HG03575 (cell line): ENCODE data around the gene GNG7.

ENCODE experiments used
- ATAC-seq: cut with Tn5 transposase; IDR thresholded peaks from one replicate; pipeline ENCODE4 v1.9.1; 2021; ENCODE audit not compliant: unreplicated experiment, insufficient number of reproducible peaks, low FRiP score; ENCODE audit errors: extremely low read depth

Gene GNG7

GRCh38 chr19:2728783-2729387, 26.4 kb upstream of the GNG7 start:
- ATAC-seq, result no peak

- no peak for ATAC-seq
Observed at GRCh38 chr19:2727640-2727944, 25.1 kb upstream of the GNG7 start.

- no peak for ATAC-seq
Observed at GRCh38 chr19:2726904-2727639, 24.6 kb upstream of the GNG7 start.

GRCh38 chr19:2726160-2726855, 23.8 kb upstream of the GNG7 start:
- ATAC-seq, result no peak

- ATAC-seq, result no peak
Observed at GRCh38 chr19:2724148-2724557, 21.7 kb upstream of the GNG7 start.

GRCh38 chr19:2723747-2724146, 21.3 kb upstream of the GNG7 start:
- ATAC-seq, result no peak

GRCh38 chr19:2723345-2723715, 20.8 kb upstream of the GNG7 start:
- ATAC-seq, result no peak

GRCh38 chr19:2722541-2723344, 20.2 kb upstream of the GNG7 start:
- no peak for ATAC-seq

GRCh38 chr19:2721570-2722540, 19.4 kb upstream of the GNG7 start:
- ATAC-seq, result no peak

- no peak for ATAC-seq
Observed at GRCh38 chr19:2720777-2721569, 18.5 kb upstream of the GNG7 start, which contains the start of gene DIRAS1. TSS of gene DIRAS1 (minus strand) at chr19:2721372. CDS start at chr19:2717806, 3,566 bp downstream.

GRCh38 chr19:2719920-2720776, 17.7 kb upstream of the GNG7 start:
- ATAC-seq, result no peak

GRCh38 chr19:2719232-2719735, 16.8 kb upstream of the GNG7 start:
- no peak for ATAC-seq

- no peak for ATAC-seq
Observed at GRCh38 chr19:2717638-2718541, 15.4 kb upstream of the GNG7 start.

GRCh38 chr19:2716722-2717637, 14.5 kb upstream of the GNG7 start:
- ATAC-seq, result no peak

- ATAC-seq, result no peak
Observed at GRCh38 chr19:2716275-2716650, 13.8 kb upstream of the GNG7 start.
